Suprapubic skin (tissue), 3 donors: ENCODE measurements around the gene FMNL2.

ENCODE experiments used
- CTCF ChIP-seq, 2 donors: fragments of 200-600 bp in 1 of 2; fragments of 450-650 bp in 1 of 2; sonication (generic) in 1 of 2; IDR thresholded peaks; one replicate each; pipeline ENCODE4 v1.5.1; 2016 to 2019; ENCODE audit warnings: antibody characterized with exemption in 2 of 2, mild to moderate bottlenecking in 1 of 2, moderate library complexity in 1 of 2
- POLR2A ChIP-seq, 2 donors: fragments of 450-650 bp; IDR thresholded peaks; one replicate each; pipeline ENCODE4 v1.6.1; 2017; ENCODE audit warnings: antibody characterized with exemption in 2 of 2, mild to moderate bottlenecking in 2 of 2, moderate library complexity in 2 of 2

- TF ChIP-seq CTCF (IDR thresholded peaks at IDR 0.05), result no peak
- TF ChIP-seq POLR2A (IDR thresholded peaks at IDR 0.05), result no peak
These were observed 361.5 kb downstream of the FMNL2 start for GRCh38 chr2:152696476-152696875.
